ENCODE data around the gene CREBL2.
"Not testable (repeated sequence)": the region's sequence is repeated elsewhere in the genome, so short reads cannot be mapped to it uniquely, and the experiment has no call there.

The CREBL2 gene

DNA sequence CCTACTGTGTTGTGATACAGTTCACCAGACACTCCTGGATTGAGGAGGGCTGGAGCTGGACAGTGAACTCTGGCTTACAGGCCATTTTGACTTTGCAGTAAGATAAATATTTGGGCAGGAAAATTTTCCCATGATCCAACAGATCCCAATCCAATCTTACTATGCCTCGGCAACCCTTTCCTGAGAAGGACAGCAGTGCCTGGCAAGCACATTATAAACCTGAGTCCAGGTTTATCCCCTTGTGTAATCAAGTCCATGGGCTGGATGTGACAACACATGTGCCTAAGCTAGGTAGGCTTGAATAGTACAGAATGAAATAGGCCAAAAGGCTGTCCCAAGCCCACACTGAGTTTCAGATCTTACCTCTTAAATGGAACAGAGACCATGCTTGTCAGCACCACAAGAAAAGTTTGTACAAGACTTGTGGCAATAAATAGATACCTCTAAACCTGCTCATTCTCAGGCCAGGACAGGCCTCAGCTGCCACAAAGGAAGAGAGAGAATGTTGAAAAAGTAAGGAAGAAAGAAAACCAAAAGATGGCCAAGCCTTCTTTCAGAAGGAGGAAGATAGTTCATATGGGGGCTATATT lies 34.9 kb downstream of the CREBL2 start:
- H3K27ac ChIP-seq = no peak overlapping the region
- POLR2A ChIA-PET (ENCODE audit: low non-redundant PET) = no interaction called here
- TF ChIP-seq, protein P1, sequence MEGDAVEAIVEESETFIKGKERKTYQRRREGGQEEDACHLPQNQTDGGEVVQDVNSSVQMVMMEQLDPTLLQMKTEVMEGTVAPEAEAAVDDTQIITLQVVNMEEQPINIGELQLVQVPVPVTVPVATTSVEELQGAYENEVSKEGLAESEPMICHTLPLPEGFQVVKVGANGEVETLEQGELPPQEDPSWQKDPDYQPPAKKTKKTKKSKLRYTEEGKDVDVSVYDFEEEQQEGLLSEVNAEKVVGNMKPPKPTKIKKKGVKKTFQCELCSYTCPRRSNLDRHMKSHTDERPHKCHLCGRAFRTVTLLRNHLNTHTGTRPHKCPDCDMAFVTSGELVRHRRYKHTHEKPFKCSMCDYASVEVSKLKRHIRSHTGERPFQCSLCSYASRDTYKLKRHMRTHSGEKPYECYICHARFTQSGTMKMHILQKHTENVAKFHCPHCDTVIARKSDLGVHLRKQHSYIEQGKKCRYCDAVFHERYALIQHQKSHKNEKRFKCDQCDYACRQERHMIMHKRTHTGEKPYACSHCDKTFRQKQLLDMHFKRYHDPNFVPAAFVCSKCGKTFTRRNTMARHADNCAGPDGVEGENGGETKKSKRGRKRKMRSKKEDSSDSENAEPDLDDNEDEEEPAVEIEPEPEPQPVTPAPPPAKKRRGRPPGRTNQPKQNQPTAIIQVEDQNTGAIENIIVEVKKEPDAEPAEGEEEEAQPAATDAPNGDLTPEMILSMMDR (conservative IDR thresholded peaks at IDR 0.05; ENCODE audit: low read depth) = no peak
- DNase-seq (ENCODE audit: low spot score) = no peak
- CTCF ChIA-PET = interaction anchor here (0.6 kb wide), 1 partner anchor 211 kb away, joined by 3 read pairs; no protein-coding TSS in a partner anchor

DNA sequence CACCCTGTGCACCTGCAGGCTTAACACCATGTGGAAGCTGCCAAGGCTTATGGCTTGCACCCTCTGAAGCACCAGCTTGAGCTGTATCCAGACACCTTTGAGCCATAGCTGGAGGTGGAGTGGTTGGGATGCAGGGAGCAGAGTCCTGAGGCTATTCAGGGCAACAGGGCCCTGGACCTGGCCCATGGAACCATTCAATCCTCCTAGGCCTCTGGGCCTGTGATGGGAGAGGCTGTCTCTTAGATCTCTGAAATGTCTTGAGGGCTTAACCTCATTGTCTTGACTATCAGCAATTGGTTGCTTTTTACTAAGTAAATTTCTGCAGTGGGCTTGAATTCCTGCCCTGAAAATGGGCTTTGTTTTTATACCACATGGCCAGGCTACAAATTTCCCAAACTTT lies 36.6 kb downstream of the CREBL2 start:
- H3K27ac ChIP-seq = no peak overlapping the region
- CTCF ChIA-PET = no interaction called here
- DNase-seq (ENCODE audit: low spot score) = no peak
- POLR2A ChIA-PET (ENCODE audit: low non-redundant PET) = no interaction called here
- TF ChIP-seq, protein P1 (conservative IDR thresholded peaks at IDR 0.05; ENCODE audit: low read depth) = no peak

DNA sequence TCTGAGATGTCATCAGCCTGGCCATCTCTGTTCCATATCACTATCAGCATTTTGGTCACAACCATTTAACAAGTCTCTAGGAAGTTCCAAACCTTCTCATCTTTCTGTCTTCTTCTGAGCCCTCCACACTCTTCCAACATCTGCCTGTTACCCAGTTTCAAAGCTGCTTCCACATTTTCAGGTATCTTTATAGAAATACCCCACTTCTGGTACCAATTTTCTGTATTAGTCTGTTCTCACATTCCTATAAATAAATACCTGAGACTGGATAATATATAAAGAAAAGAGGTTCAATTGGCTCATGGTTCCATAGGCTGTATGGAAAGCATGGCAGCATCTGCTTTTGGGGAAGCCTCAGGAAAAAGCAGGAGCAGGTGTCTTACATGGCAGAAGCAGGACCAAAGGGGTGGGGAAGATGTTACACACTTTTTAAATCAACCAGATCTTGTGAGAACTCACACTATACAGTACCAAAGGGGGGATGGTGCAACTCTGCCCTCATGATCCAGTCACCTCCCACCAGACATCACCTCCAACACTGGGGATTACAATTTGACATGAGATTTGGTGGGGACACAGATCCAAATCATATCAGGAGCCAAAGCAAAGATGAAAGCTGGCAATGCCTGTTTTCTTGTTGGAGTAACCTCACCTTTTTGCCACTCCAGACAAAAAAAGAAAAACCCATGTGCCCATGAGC lies 37.4 kb downstream of the CREBL2 start:
- ChIA-PET CTCF (interaction anchor here (0.5 kb wide), 1 partner anchor 49 kb away, joined by 4 read pairs; no protein-coding TSS in a partner anchor), POLR2A (ENCODE audit: low non-redundant PET) (no interaction called here)
- no peak for DNase-seq (ENCODE audit: low spot score)
- TF ChIP-seq, protein P1 (conservative IDR thresholded peaks at IDR 0.05; ENCODE audit: low read depth) = no peak
- no peak overlapping the region for H3K27ac ChIP-seq

DNA sequence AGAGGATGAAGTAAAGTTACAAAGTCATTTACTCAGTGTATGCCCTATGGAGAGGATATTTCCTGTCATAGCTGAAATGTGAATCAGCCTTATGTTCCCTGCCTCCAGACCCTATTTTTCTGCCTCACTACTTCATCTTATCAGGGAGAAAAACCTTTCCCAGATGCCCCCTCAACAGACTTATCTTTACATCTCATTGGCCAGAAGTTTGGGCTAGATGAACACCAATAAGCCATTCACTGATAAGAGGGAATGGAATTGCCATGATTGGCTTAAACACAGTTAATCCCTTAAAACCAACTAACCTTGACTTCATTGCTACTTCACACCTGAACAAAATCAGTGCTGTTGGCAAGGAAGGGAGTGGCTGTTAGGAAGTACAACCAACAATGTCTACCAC lies 40.1 kb downstream of the CREBL2 start:
- TF ChIP-seq, protein P1 (conservative IDR thresholded peaks at IDR 0.05; ENCODE audit: low read depth) = no peak
- ChIA-PET CTCF (no interaction called here), POLR2A (ENCODE audit: low non-redundant PET) (no interaction called here)
- no peak for DNase-seq (ENCODE audit: low spot score)
- no peak overlapping the region for H3K27ac ChIP-seq

DNA sequence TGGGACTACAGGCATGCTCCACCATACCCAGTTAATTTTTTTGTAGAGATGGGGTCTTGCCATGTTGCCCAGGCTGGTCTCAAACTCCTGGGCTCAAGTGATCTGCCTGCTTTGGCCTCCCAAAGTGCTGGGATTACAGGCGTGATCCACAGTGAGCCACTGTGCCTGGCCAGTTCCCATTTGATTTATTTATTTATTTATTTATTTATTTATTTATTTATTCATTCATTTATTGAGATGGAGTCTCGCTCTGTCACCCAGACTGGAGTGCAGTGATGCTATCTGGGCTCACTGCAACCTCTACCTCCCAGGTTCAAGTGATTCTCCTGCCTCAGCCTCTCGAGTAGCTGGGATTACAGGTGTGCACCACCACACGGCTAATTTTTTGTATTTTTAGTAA lies 41.0 kb downstream of the CREBL2 start:
- POLR2A ChIA-PET (ENCODE audit: low non-redundant PET); CTCF ChIA-PET; DNase-seq (ENCODE audit: low spot score); H3K27ac ChIP-seq: not testable (repeated sequence)

DNA sequence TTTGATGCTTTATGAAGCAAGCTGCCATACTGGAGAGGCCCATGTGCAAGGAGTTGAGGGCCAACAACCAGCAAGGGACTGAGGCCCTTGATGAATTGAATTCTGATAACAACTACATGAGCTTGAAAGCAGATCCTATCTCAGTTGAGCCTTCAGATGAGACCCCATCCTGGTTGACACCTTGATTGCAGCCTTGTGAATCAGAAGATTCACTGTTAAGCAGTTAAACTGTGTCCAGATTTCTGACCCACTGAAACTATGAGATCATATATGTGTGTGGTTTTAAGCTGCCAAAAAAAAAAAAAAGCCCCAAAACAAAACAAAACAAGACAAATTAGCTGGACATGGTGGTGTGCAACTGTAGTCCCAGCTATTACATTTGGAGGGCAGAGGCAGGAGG lies 42.2 kb downstream of the CREBL2 start:
- POLR2A ChIA-PET (ENCODE audit: low non-redundant PET) = no interaction called here
- CTCF ChIA-PET = interaction anchor here (0.6 to 0.9 kb wide), 2 partner anchors 12 to 296 kb away, joined by 3 to 6 read pairs; no protein-coding TSS in a partner anchor
- DNase-seq (ENCODE audit: low spot score) = no peak
- TF ChIP-seq, protein P1 (conservative IDR thresholded peaks at IDR 0.05; ENCODE audit: low read depth) = no peak
- H3K27ac ChIP-seq = no peak overlapping the region

All from RWPE1 (cell line).